CD4-positive, alpha-beta memory T cell (primary cell): ENCODE measurements around the gene CHST9. TPM values are rescaled to one million over a fixed set of nuclear protein-coding genes. Genes with fewer than 3 reads are reported as not detected.

Experiments
- CTCF ChIA-PET: fragments of 350-600 bp; sonication (Branson Sonifier 250); formaldehyde crosslinking; loops from one replicate; lab custom pipeline; 2021; ENCODE audit warnings: inconsistent platforms; ENCODE audit not compliant: partially characterized antibody; lab: Charles Lee
- POLR2A ChIA-PET: fragments of 350-600 bp; sonication (Branson Sonifier 250); formaldehyde crosslinking; loops from one replicate; lab custom pipeline; 2021; ENCODE audit not compliant: partially characterized antibody; lab: Charles Lee
- DNase-seq, 5 donors: peaks; one replicate each; pipeline versions ENCODE4 v3.0.0 to v3.0.0-alpha.2; 2020 to 2022; ENCODE audit warnings: mixed read lengths in 1 of 5
- H3K27ac ChIP-seq: one replicate; pipeline ENCODE4 v1.7.0; 2013; ENCODE audit warnings: low read depth, low read length
- H3K27me3 ChIP-seq: 2 replicates; pipeline ENCODE4 v1.7.0; 2013; ENCODE audit warnings: mild to moderate bottlenecking, low read length, moderate library complexity; ENCODE audit not compliant: insufficient read depth
- H3K36me3 ChIP-seq: 2 replicates; pipeline ENCODE4 v1.7.0; 2013; ENCODE audit warnings: mild to moderate bottlenecking, low read length, moderate library complexity; ENCODE audit not compliant: insufficient read depth
- H3K4me1 ChIP-seq: 2 replicates; pipeline ENCODE4 v1.7.0; 2013; ENCODE audit warnings: mild to moderate bottlenecking, low read length, moderate library complexity; ENCODE audit not compliant: insufficient read depth
- H3K4me3 ChIP-seq, 2 donors: one replicate each; pipeline ENCODE4 v1.7.0; 2013; ENCODE audit warnings: low read length in 2 of 2, mild to moderate bottlenecking in 1 of 2
- H3K9me3 ChIP-seq, 2 donors: one replicate each; pipeline ENCODE4 v1.7.0; 2013; ENCODE audit warnings: low read length in 2 of 2, control low read depth in 1 of 2; ENCODE audit not compliant: control insufficient read depth in 1 of 2
- H3K27ac Mint-ChIP-seq, 7 donors: one replicate each; pipeline ENCODE4 v1.8.0; 2020 to 2021; ENCODE audit warnings: mixed read lengths in 7 of 7, mild to moderate bottlenecking in 6 of 7, inconsistent platforms in 3 of 7, moderate library complexity in 3 of 7
- H3K27me3 Mint-ChIP-seq, 2 donors: one replicate each; pipeline ENCODE4 v1.8.0; 2020 to 2021; ENCODE audit warnings: mixed read lengths in 2 of 2
- H3K36me3 Mint-ChIP-seq, 2 donors: one replicate each; pipeline ENCODE4 v1.8.0; 2020 to 2021; ENCODE audit warnings: mixed read lengths in 2 of 2, inconsistent platforms in 1 of 2, mild to moderate bottlenecking in 1 of 2
- H3K4me1 Mint-ChIP-seq, 4 donors: one replicate each; pipeline ENCODE4 v1.8.0; 2020 to 2021; ENCODE audit warnings: mixed read lengths in 4 of 4, mild to moderate bottlenecking in 1 of 4
- H3K4me3 Mint-ChIP-seq, 8 donors: one replicate each; pipeline ENCODE4 v1.8.0; 2020 to 2021; ENCODE audit warnings: mixed read lengths in 8 of 8, mild to moderate bottlenecking in 7 of 8, moderate library complexity in 6 of 8, inconsistent platforms in 3 of 8
- H3K9me3 Mint-ChIP-seq, 8 donors: one replicate each; pipeline ENCODE4 v1.8.0; 2020 to 2021; ENCODE audit warnings: mixed read lengths in 8 of 8, mild to moderate bottlenecking in 5 of 8, inconsistent platforms in 3 of 8, moderate library complexity in 1 of 8
- intact Hi-C: fragments of 100-400 bp; cut with micrococcal nuclease; formaldehyde crosslinking; loops from one replicate; pipeline ENCODE4 v1.15.1; 2023
- polyA plus RNA-seq, 2 donors: library from polyadenylated mRNA; unstranded; fragments of 300-500 nt; fragmentation: Illumina TruSeq; gene quantifications; one replicate each; pipeline ENCODE4 v1.2.3, GENCODE V29; 2021
- total RNA-seq, 2 experiments: library from RNA; stranded (reverse); gene quantifications; one replicate each; pipeline ENCODE4 v1.2.3, GENCODE V29; 2021

CHST9 gene
- total and polyA plus RNA-seq, 4 experiments from 2014 or later = not detected

- no peaks in the 10 kb centered on the region for H3K4me1 Mint-ChIP-seq
- Histone ChIP-seq H3K27ac (no peak overlapping the region), H3K9me3 (no peaks in the 10 kb centered on the region), H3K4me1 (no peaks in the 10 kb centered on the region), H3K27me3 (no peaks in the 10 kb centered on the region), H3K36me3 (no peaks in the 10 kb centered on the region), H3K4me3 (no peak overlapping the region)
- ChIA-PET CTCF (no interaction called here), POLR2A (no interaction called here)
- peaks cover 7 to 10% of the 10 kb centered on the region in 2 donors for H3K27me3 Mint-ChIP-seq
- H3K9me3 Mint-ChIP-seq = peaks cover 0 to 22% (median 13%) of the 10 kb centered on the region in 8 donors
- H3K27ac Mint-ChIP-seq = no peak overlapping the region
- intact Hi-C loops = no loop called here
- H3K36me3 Mint-ChIP-seq = peaks cover 0 to 9% of the 10 kb centered on the region in 2 donors
- no peak overlapping the region for H3K4me3 Mint-ChIP-seq
- DNase-seq = no peak
These were observed 3.2 kb upstream of the CHST9 start for GRCh38 chr18:27188309-27188708.

DNA sequence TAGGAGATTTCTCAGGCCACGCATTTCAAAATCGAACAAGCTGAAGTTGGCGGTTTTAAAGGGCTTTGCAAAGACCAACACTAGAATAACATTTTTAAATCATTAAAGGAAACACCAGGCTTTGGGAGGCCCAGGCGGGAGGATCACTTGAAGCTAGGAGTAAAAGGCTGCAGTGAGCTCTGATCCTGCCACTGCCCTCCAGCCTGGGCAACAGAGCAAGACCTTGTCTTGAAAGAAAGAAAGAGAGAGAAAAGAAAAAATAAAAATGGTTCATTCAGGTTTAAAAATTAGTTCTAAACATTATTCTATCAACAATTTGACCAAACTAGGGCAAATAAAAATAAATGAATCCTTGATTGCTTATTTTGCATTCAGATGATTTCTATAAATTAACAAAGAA, 789 bp upstream of the CHST9 start:
- ChIA-PET CTCF (no interaction called here), POLR2A (no interaction called here)
- intact Hi-C loops = no loop called here
- Mint-ChIP-seq H3K4me1 (no peaks in the 10 kb centered on the region), H3K9me3 (peaks cover 0 to 21% (median 10%) of the 10 kb centered on the region in 8 donors), H3K4me3 (no peak overlapping the region), H3K36me3 (peaks cover 0 to 9% of the 10 kb centered on the region in 2 donors), H3K27me3 (peaks cover 7 to 10% of the 10 kb centered on the region in 2 donors), H3K27ac (no peak overlapping the region)
- H3K27me3 ChIP-seq = no peaks in the 10 kb centered on the region
- no peak overlapping the region for H3K4me3 ChIP-seq
- no peak overlapping the region for H3K27ac ChIP-seq
- H3K36me3 ChIP-seq = no peaks in the 10 kb centered on the region
- no peaks in the 10 kb centered on the region for H3K9me3 ChIP-seq
- no peak for DNase-seq
- no peaks in the 10 kb centered on the region for H3K4me1 ChIP-seq

DNA sequence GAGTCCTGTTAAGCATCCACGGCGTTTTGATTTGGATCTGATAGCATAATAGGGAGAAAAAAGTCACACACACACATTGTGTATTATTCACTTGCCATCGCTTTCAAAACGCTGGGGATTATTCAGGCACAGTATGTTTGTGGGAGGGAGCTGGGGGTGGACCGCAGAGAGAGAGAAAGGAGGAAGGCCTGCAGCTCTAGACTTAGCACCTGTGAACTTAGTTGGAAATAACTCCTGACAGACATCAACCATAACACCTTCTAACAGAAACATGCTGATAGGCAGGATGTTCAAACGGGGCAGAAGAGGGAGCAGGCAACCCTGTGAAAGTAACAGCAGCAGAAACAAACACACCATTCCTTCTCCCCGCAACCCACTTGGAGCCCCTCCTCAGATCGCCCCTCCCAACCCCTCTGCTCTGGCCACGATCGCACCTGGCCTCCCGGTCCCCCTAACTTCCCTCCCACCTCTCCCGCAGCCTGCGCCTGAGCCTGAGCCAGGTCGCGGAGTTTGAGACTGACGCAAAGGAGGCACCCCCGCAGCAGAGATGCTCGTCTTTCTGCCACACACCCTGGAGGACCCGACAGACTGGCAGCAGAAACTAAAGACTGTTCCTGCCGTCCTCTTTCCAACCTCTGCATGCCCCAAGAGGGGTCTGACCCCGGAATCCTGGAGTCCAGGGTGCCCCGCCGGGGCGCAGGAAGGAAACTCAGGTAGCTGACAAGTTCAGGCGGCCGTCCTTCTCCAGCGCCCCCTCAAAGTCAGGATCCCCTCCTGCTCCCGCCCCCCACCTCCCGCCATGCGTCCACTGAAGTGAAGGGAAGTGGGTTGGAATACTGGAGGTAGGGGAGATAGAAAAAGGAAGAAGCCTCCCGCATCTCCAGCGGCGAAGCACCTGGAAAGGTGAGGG, 738 bp downstream of the CHST9 start:
- Mint-ChIP-seq H3K9me3 (peaks cover 0 to 21% (median 11%) of the 10 kb centered on the region in 8 donors), H3K4me3 (peak overlapping the region in 1 of 8 donors; percentile 20), H3K36me3 (peaks cover 0 to 5% of the 10 kb centered on the region in 2 donors), H3K4me1 (no peaks in the 10 kb centered on the region), H3K27me3 (peaks cover 7 to 10% of the 10 kb centered on the region in 2 donors), H3K27ac (no peak overlapping the region)
- H3K9me3 ChIP-seq = no peaks in the 10 kb centered on the region
- H3K4me3 ChIP-seq = no peak overlapping the region
- H3K27ac ChIP-seq = no peak overlapping the region
- POLR2A ChIA-PET = no interaction called here
- DNase-seq = no peak
- no peaks in the 10 kb centered on the region for H3K4me1 ChIP-seq
- no peaks in the 10 kb centered on the region for H3K27me3 ChIP-seq
- H3K36me3 ChIP-seq = no peaks in the 10 kb centered on the region
- CTCF ChIA-PET = no interaction called here
- intact Hi-C loops = no loop called here

GRCh38 chr18:27181726-27182125, 3.4 kb downstream of the CHST9 start:
- no peak for DNase-seq
- H3K27me3 ChIP-seq = no peaks in the 10 kb centered on the region
- no peak overlapping the region for H3K4me3 ChIP-seq
- H3K27ac ChIP-seq = no peak overlapping the region
- Mint-ChIP-seq H3K27me3 (peaks cover 7 to 10% of the 10 kb centered on the region in 2 donors), H3K36me3 (peaks cover 0 to 5% of the 10 kb centered on the region in 2 donors), H3K4me1 (no peaks in the 10 kb centered on the region), H3K27ac (no peak overlapping the region), H3K4me3 (no peak overlapping the region), H3K9me3 (peaks cover 0 to 12% (median 10%) of the 10 kb centered on the region in 8 donors)
- H3K9me3 ChIP-seq = no peaks in the 10 kb centered on the region
- intact Hi-C loops = no loop called here
- no peaks in the 10 kb centered on the region for H3K36me3 ChIP-seq
- H3K4me1 ChIP-seq = no peaks in the 10 kb centered on the region
- ChIA-PET POLR2A (no interaction called here), CTCF (no interaction called here)

DNA sequence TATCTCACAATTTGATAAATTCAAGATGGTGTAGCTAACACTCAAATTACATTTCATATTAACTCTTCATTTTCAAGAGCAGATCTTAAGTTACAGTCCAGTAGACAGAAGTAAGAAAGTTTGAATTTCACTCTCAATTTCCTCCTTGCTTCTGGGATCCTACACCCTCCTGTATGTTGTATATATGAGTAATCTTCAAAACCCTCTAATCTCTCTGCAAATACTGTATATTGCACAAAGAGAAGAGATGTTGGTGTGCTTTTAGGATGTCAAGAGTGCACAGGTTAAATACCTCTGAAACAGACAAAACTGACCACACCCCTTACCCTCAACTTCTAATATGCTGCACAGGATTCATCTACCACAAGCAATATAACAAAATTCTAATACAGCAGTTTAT, 6.7 kb downstream of the CHST9 start:
- CTCF ChIA-PET = no interaction called here
- H3K9me3 Mint-ChIP-seq = peaks cover 0 to 6% (median 3%) of the 10 kb centered on the region in 8 donors
- no peaks in the 10 kb centered on the region for H3K36me3 Mint-ChIP-seq

DNA sequence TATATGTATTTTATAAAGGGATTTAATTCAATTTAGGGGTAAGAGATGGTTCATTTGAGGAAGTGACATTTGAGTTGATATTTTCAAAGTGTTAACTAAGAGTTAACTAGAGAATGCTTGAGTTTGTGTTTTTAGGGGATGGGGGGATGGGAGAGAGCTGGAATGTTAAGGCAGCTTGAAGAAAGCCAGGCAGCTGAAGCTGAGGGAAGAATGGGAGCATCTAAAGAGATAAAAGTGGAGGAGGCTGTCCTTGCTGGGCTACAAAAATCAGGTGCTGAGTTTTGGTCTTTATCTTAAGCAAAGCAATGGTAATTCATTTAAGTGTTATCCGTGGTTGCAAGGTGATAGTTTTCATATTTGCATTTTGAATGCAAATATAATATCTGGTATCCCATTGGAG, 9.2 kb downstream of the CHST9 start:
- POLR2A ChIA-PET = no interaction called here
- no peak overlapping the region for H3K4me3 Mint-ChIP-seq
- intact Hi-C loops = no loop called here
- H3K27ac Mint-ChIP-seq = no peak overlapping the region
- no peak overlapping the region for H3K4me3 ChIP-seq
- no peaks in the 10 kb centered on the region for H3K9me3 ChIP-seq
- no peaks in the 10 kb centered on the region for H3K27me3 Mint-ChIP-seq
- no peak for DNase-seq
- CTCF ChIA-PET = no interaction called here
- no peaks in the 10 kb centered on the region for H3K27me3 ChIP-seq
- H3K27ac ChIP-seq = no peak overlapping the region
- H3K36me3 ChIP-seq = no peaks in the 10 kb centered on the region
- no peaks in the 10 kb centered on the region for H3K36me3 Mint-ChIP-seq
- H3K4me1 ChIP-seq = no peaks in the 10 kb centered on the region
- H3K4me1 Mint-ChIP-seq = no peaks in the 10 kb centered on the region
- peaks cover 0 to 5% (median 2%) of the 10 kb centered on the region in 8 donors for H3K9me3 Mint-ChIP-seq

More for the DNA sequence above, 6.7 kb downstream of the CHST9 start:
- no peak overlapping the region for H3K27ac ChIP-seq
- no peak overlapping the region for H3K4me3 ChIP-seq
- POLR2A ChIA-PET = no interaction called here
- intact Hi-C loops = no loop called here
- H3K4me1 ChIP-seq = no peaks in the 10 kb centered on the region
- Mint-ChIP-seq H3K27ac (no peak overlapping the region), H3K4me1 (no peaks in the 10 kb centered on the region), H3K4me3 (no peak overlapping the region), H3K27me3 (no peaks in the 10 kb centered on the region)
- H3K27me3 ChIP-seq = no peaks in the 10 kb centered on the region
- no peaks in the 10 kb centered on the region for H3K36me3 ChIP-seq
- DNase-seq = no peak
- no peaks in the 10 kb centered on the region for H3K9me3 ChIP-seq

GRCh38 chr18:27175245-27175644, 9.9 kb downstream of the CHST9 start:
- no peak overlapping the region for H3K27ac ChIP-seq
- H3K27me3 ChIP-seq = no peaks in the 10 kb centered on the region
- Mint-ChIP-seq H3K4me1 (no peaks in the 10 kb centered on the region), H3K27ac (no peak overlapping the region), H3K36me3 (no peaks in the 10 kb centered on the region), H3K4me3 (no peak overlapping the region), H3K9me3 (peaks cover 0 to 5% (median 1%) of the 10 kb centered on the region in 8 donors), H3K27me3 (no peaks in the 10 kb centered on the region)
- no peaks in the 10 kb centered on the region for H3K36me3 ChIP-seq
- no peaks in the 10 kb centered on the region for H3K4me1 ChIP-seq
- POLR2A ChIA-PET = no interaction called here
- intact Hi-C loops = no loop called here
- DNase-seq = no peak
- H3K9me3 ChIP-seq = no peaks in the 10 kb centered on the region
- CTCF ChIA-PET = no interaction called here
- H3K4me3 ChIP-seq = no peak overlapping the region
